ENCODE results near the gene SPATA20. TPM values are rescaled to one million over a fixed set of nuclear protein-coding genes. Genes with fewer than 3 reads are reported as not detected.

The SPATA20 gene
- total and polyA plus RNA-seq, 5 donors, result 45.9 to 71.8 (median 56.7) TPM

DNA sequence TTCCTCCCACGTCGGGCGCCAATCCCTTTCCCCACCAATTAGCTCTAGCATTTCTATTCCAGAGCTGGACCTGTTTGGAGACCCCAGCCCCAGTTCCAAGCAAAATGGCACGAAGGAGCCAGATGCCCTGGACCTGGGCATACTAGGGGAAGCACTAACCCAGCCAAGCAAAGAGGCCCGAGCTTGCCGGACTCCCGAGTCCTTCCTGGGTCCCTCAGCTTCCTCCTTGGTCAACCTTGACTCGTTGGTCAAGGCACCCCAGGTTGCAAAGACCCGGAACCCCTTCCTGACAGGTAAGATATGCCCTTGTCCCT lies 5.6 kb upstream of the SPATA20 start:
- 67% methylated on average over 9 of the region's 9 CpGs for WGBS
- intact Hi-C loops (cut with DNase I), result loop anchor here (5.0 to 10.0 kb wide), 5 partner anchors 59 to 303 kb away; partner anchors contain the start of gene WFIKKN2 (in 2 of the 4)

GRCh38 chr17:50541716-50542688 lies 5.0 kb upstream of the SPATA20 start:
- peaks cover 4% of the 10 kb centered on the region for H3K4me1 ChIP-seq (ENCODE audit: control insufficient read depth, insufficient read depth, low read length)
- WGBS, result 2% methylated on average over 82 of the region's 82 CpGs
- H3K27me3 ChIP-seq (ENCODE audit: control insufficient read depth, insufficient read depth), result no peaks in the 10 kb centered on the region
- intact Hi-C loops (cut with DNase I), result loop anchor here (5.0 to 10.0 kb wide), 5 partner anchors 60 to 303 kb away; partner anchors contain the start of gene WFIKKN2 (in 2 of the 4)
- H3K9me3 ChIP-seq (ENCODE audit: control insufficient read depth, low read length), result no peaks in the 10 kb centered on the region
- H3K4me3 ChIP-seq (ENCODE audit: low read length), result peak overlapping the region; percentile 49
- ATAC-seq, result peak; percentile 94
- H3K27ac ChIP-seq (ENCODE audit: low read length), result peak overlapping the region; percentile 21
- DNase-seq, result peak; percentile 88 to 95 (median 95)

More for the DNA sequence above, 5.6 kb upstream of the SPATA20 start:
- peaks cover 4% of the 10 kb centered on the region for H3K4me1 ChIP-seq (ENCODE audit: control insufficient read depth, insufficient read depth, low read length)
- ATAC-seq (no peak), DNase-seq (peak in 1 of 3 donors; percentile 53)
- peak overlapping the region; percentile 49 for H3K4me3 ChIP-seq (ENCODE audit: low read length)
- peak overlapping the region; percentile 21 for H3K27ac ChIP-seq (ENCODE audit: low read length)
- no peaks in the 10 kb centered on the region for H3K27me3 ChIP-seq (ENCODE audit: control insufficient read depth, insufficient read depth)
- no peaks in the 10 kb centered on the region for H3K9me3 ChIP-seq (ENCODE audit: control insufficient read depth, low read length)

DNA sequence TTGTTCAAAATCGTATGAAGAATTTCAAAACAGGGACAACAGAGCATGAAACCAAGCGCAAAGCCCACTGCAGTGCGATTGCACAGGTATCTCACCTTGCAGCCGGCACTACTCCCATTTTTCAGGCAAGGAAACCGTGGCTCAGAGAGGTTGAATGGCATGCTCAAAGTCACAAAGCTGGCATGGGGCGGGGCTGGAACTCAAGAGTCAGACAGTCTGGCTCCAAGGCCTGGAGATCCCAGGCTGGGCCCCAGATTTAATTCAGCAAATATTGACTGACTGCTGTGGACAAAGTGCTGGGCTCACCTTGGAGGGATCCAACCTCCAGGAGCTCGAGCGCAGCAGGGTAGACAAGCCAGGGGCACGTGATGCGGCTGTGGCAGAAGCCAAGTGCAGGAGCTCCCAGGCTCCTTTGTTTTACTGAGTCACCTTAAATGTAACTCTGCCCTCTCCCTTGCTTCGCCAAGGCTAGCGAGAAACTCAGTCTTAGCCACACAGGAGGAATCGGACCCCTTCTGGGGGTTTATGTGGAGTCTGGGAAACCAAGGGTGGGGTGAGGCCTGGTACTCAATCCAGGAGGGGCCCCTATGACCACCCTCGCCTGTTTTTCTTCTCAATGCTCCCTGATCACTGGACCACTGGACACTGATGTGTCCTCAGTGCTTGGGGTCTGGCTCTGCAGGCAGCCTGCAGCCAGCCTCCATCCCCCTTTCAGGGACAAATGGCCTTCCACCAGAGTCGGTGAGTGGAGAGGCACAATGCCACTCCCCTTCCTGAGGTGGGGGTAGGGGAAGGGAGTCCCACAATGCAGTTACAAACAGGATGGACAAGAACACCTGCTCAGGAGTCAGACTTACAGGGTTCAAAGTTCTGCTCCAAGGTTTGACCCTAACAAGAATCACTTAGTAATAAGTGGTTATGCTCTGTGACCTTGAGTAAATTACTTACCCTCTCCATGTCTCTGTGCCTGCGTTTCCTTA lies 3.9 kb upstream of the SPATA20 start:
- ATAC-seq (no peak), DNase-seq (peak in 1 of 3 donors; percentile 58)
- no peaks in the 10 kb centered on the region for H3K27me3 ChIP-seq (ENCODE audit: control insufficient read depth, insufficient read depth)
- intact Hi-C loops (cut with DNase I), result loop anchor here (5.0 to 10.0 kb wide), 5 partner anchors 61 to 302 kb away; partner anchors contain the start of gene WFIKKN2 (in 2 of the 4)
- H3K9me3 ChIP-seq (ENCODE audit: control insufficient read depth, low read length), result no peaks in the 10 kb centered on the region
- H3K4me3 ChIP-seq (ENCODE audit: low read length), result no peak overlapping the region
- WGBS, result 82% methylated on average over 16 of the region's 16 CpGs
- H3K4me1 ChIP-seq (ENCODE audit: control insufficient read depth, insufficient read depth, low read length), result peaks cover 4% of the 10 kb centered on the region
- no peak overlapping the region for H3K27ac ChIP-seq (ENCODE audit: low read length)

- no peak for DNase-seq
- 63% methylated on average over 7 of the region's 7 CpGs for WGBS
- no peaks in the 10 kb centered on the region for H3K27me3 ChIP-seq (ENCODE audit: control insufficient read depth, insufficient read depth)
- H3K4me1 ChIP-seq (ENCODE audit: control insufficient read depth, insufficient read depth, low read length), result peaks cover 4% of the 10 kb centered on the region
- no peak overlapping the region for H3K27ac ChIP-seq (ENCODE audit: low read length)
- intact Hi-C loops (cut with DNase I), result loop anchor here (5.0 to 10.0 kb wide), 5 partner anchors 62 to 300 kb away; partner anchors contain the start of gene WFIKKN2 (in 2 of the 4)
- H3K4me3 ChIP-seq (ENCODE audit: low read length), result no peak overlapping the region
- H3K9me3 ChIP-seq (ENCODE audit: control insufficient read depth, low read length), result no peaks in the 10 kb centered on the region
- ATAC-seq, result no peak
Observed at GRCh38 chr17:50544516-50544915, 2.5 kb upstream of the SPATA20 start.

DNA sequence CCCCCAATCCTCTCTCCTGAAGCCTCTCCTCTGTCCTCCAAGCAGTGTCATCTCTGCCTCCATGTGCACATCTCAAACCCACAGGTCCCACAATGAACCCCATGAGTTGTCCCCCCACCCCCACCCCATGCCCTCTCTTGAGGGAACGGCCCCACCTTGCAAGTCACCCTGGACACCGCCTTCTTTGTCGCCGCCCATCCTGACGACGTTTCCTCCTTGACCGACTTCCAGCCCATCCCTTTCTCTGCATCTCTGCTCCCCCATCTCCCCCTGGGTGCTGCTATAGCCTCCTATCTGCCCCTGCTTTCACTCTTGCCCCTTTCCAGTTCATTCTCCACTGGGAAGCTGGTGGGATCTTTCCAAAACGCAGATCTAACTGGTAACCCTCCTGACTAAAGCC lies 1.7 kb upstream of the SPATA20 start:
- WGBS, result 54% methylated on average over 8 of the region's 8 CpGs

GRCh38 chr17:50546701-50547034 lies 306 bp upstream of the SPATA20 start:
- H3K9me3 ChIP-seq (ENCODE audit: control insufficient read depth, low read length), result no peaks in the 10 kb centered on the region
- DNase-seq (no peak), ATAC-seq (no peak)
- intact Hi-C loops (cut with DNase I), result loop anchor here (5.0 to 10.0 kb wide), 6 partner anchors 66 to 298 kb away; partner anchors contain the start of gene WFIKKN2 (in 1 of the 4)
- no peak overlapping the region for H3K27ac ChIP-seq (ENCODE audit: low read length)
- no peaks in the 10 kb centered on the region for H3K27me3 ChIP-seq (ENCODE audit: control insufficient read depth, insufficient read depth)
- 47% methylated on average over 4 of the region's 4 CpGs for WGBS
- H3K4me1 ChIP-seq (ENCODE audit: control insufficient read depth, insufficient read depth, low read length), result peaks cover 4% of the 10 kb centered on the region
- H3K4me3 ChIP-seq (ENCODE audit: low read length), result no peak overlapping the region

More for the DNA sequence above, 1.7 kb upstream of the SPATA20 start:
- DNase-seq, result no peak
- Histone ChIP-seq H3K4me3 (ENCODE audit: low read length) (no peak overlapping the region), H3K27ac (ENCODE audit: low read length) (no peak overlapping the region), H3K4me1 (ENCODE audit: control insufficient read depth, insufficient read depth, low read length) (peaks cover 4% of the 10 kb centered on the region), H3K27me3 (ENCODE audit: control insufficient read depth, insufficient read depth) (no peaks in the 10 kb centered on the region), H3K9me3 (ENCODE audit: control insufficient read depth, low read length) (no peaks in the 10 kb centered on the region)
- intact Hi-C loops (cut with DNase I), result loop anchor here (5.0 to 10.0 kb wide), 6 partner anchors 67 to 299 kb away; partner anchors contain the start of gene WFIKKN2 (in 1 of the 4)
- ATAC-seq, result no peak

GRCh38 chr17:50547736-50548083 lies 736 bp downstream of the SPATA20 start:
- WGBS, result 70% methylated on average over 5 of the region's 5 CpGs
- no peaks in the 10 kb centered on the region for H3K9me3 ChIP-seq (ENCODE audit: control insufficient read depth, low read length)
- no peak overlapping the region for H3K27ac ChIP-seq (ENCODE audit: low read length)
- DNase-seq, result peak in 1 of 3 donors; percentile 72
- intact Hi-C loops (cut with DNase I), result loop anchor here (5.0 to 10.0 kb wide), 6 partner anchors 65 to 297 kb away; partner anchors contain the start of gene WFIKKN2 (in 1 of the 4)
- H3K27me3 ChIP-seq (ENCODE audit: control insufficient read depth, insufficient read depth), result no peaks in the 10 kb centered on the region
- H3K4me3 ChIP-seq (ENCODE audit: low read length), result peak overlapping the region; percentile 60
- peaks cover 3% of the 10 kb centered on the region for H3K4me1 ChIP-seq (ENCODE audit: control insufficient read depth, insufficient read depth, low read length)
- peak in 1 of 2 donors; percentile 4 for ATAC-seq

DNA sequence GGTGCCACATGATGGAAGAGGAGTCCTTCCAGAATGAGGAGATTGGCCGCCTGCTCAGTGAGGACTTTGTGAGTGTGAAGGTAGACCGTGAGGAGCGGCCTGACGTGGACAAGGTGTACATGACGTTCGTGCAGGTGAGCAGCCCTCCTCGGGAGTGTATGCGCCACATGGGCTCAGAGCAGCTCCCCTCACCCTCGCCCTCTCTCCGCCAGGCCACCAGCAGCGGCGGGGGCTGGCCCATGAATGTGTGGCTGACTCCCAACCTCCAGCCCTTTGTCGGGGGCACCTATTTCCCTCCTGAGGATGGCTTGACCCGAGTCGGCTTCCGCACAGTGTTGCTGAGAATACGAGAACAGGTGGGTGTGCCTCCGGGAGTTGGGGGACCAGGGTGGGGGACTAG lies 1.9 kb downstream of the SPATA20 start:
- H3K9me3 ChIP-seq (ENCODE audit: control insufficient read depth, low read length), result no peaks in the 10 kb centered on the region
- 89% methylated on average over 18 of the region's 18 CpGs for WGBS

DNA sequence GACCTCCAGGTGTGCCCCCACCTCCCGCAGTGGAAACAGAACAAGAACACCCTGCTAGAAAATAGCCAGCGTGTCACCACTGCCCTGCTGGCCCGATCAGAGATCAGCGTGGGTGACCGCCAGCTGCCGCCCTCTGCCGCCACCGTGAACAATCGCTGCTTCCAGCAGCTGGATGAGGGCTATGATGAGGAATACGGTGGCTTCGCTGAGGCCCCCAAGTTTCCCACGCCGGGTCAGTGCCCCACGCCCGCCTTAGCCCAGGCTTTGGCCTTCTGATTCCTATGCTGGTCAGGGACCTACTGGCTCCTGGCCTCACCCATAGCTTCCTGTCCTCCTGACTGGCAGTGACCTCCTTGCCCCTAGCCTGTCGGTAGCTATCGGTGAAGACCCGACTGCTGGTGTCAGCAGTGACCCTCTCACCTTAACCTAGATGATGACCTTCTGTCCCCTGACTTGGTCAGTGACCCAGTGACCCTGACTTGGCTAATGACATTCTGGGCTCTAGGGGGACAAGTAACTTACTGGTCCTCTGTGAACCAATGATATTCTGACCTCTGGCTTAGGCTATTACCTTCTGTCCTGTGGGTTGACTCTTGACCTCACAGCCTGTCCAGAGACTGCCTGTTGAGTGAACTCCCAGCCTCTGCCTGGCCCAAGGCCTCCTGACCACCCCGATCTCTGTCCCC lies 2.4 kb downstream of the SPATA20 start:
- Histone ChIP-seq H3K27me3 (ENCODE audit: control insufficient read depth, insufficient read depth) (no peaks in the 10 kb centered on the region), H3K4me1 (ENCODE audit: control insufficient read depth, insufficient read depth, low read length) (no peaks in the 10 kb centered on the region), H3K4me3 (ENCODE audit: low read length) (no peak overlapping the region), H3K9me3 (ENCODE audit: control insufficient read depth, low read length) (no peaks in the 10 kb centered on the region), H3K27ac (ENCODE audit: low read length) (no peak overlapping the region)
- intact Hi-C loops (cut with DNase I), result loop anchor here (5.0 to 10.0 kb wide), 6 partner anchors 63 to 295 kb away; partner anchors contain the start of gene WFIKKN2 (in 1 of the 4)
- ATAC-seq (no peak), DNase-seq (no peak)
- 86% methylated on average over 19 of the region's 19 CpGs for WGBS

More for the DNA sequence above, 1.9 kb downstream of the SPATA20 start:
- H3K4me1 ChIP-seq (ENCODE audit: control insufficient read depth, insufficient read depth, low read length), result no peaks in the 10 kb centered on the region
- DNase-seq (no peak), ATAC-seq (no peak)
- no peaks in the 10 kb centered on the region for H3K27me3 ChIP-seq (ENCODE audit: control insufficient read depth, insufficient read depth)
- H3K27ac ChIP-seq (ENCODE audit: low read length), result no peak overlapping the region
- intact Hi-C loops (cut with DNase I), result loop anchor here (5.0 to 10.0 kb wide), 6 partner anchors 63 to 296 kb away; partner anchors contain the start of gene WFIKKN2 (in 1 of the 4)
- no peak overlapping the region for H3K4me3 ChIP-seq (ENCODE audit: low read length)

- H3K27ac ChIP-seq (ENCODE audit: low read length), result no peak overlapping the region
- WGBS, result 90% methylated on average over 11 of the region's 11 CpGs
- no peak for ATAC-seq
- no peaks in the 10 kb centered on the region for H3K9me3 ChIP-seq (ENCODE audit: control insufficient read depth, low read length)
- intact Hi-C loops (cut with DNase I), result loop anchor here (5.0 to 10.0 kb wide), 7 partner anchors 62 to 295 kb away; partner anchors contain the start of gene WFIKKN2 (in 1 of the 4)
- H3K27me3 ChIP-seq (ENCODE audit: control insufficient read depth, insufficient read depth), result no peaks in the 10 kb centered on the region
- DNase-seq, result no peak
- H3K4me1 ChIP-seq (ENCODE audit: control insufficient read depth, insufficient read depth, low read length), result no peaks in the 10 kb centered on the region
- H3K4me3 ChIP-seq (ENCODE audit: low read length), result no peak overlapping the region
Observed at GRCh38 chr17:50549969-50550368, 3.0 kb downstream of the SPATA20 start.

All from right cardiac atrium (tissue), 5 donors.